Nucleus accumbens (tissue), 56 donors: ENCODE measurements around the gene ATG3.
A peak's percentile ranks its signal among the peaks of the same experiment; 100 is the strongest.
"Not testable (repeated sequence)": the region's sequence is repeated elsewhere in the genome, so short reads cannot be mapped to it uniquely, and the experiment has no call there.

Experiments
- DNase-seq, 56 donors: peaks; one replicate each; lab custom pipeline; 2025; lab: John Stamatoyannopoulos, UW

The ATG3 gene

GRCh38 chr3:112564247-112564939 is 2.6 kb upstream of the ATG3 start:
- DNase-seq, result not testable (repeated sequence)

- DNase-seq, result peak in 17 of 56 donors; percentile 38 to 91 (median 73)
These were observed 353 bp downstream of the ATG3 start for GRCh38 chr3:112561484-112561733.

- DNase-seq, result peak in 34 of 56 donors; percentile 13 to 80 (median 66)
These were observed 860 bp downstream of the ATG3 start for GRCh38 chr3:112560721-112561483.

GRCh38 chr3:112560307-112560706 is 1.5 kb downstream of the ATG3 start:
- no peak for DNase-seq

- DNase-seq, result no peak
These were observed 3.8 kb downstream of the ATG3 start for GRCh38 chr3:112557976-112558375.

- no peak for DNase-seq
These were observed 6.1 kb downstream of the ATG3 start for GRCh38 chr3:112555535-112556170.

GRCh38 chr3:112550859-112551258 is 10.9 kb downstream of the ATG3 start:
- no peak for DNase-seq

- no peak for DNase-seq
These were observed 15.5 kb downstream of the ATG3 start for GRCh38 chr3:112546216-112546759.

- DNase-seq, result no peak
These were observed 21.7 kb downstream of the ATG3 start for GRCh38 chr3:112539825-112540650.

GRCh38 chr3:112531358-112531781 is 30.4 kb downstream of the ATG3 start:
- DNase-seq, result no peak

GRCh38 chr3:112530573-112530972 is 31.2 kb downstream of the ATG3 start:
- no peak for DNase-seq

- not testable (repeated sequence) for DNase-seq
These were observed 37.6 kb downstream of the ATG3 start for GRCh38 chr3:112524127-112524526.

- peak in 20 of 56 donors; percentile 0 to 54 (median 10) for DNase-seq
These were observed 42.2 kb downstream of the ATG3 start for GRCh38 chr3:112519424-112520001.

- DNase-seq, result not testable (repeated sequence)
These were observed 42.8 kb downstream of the ATG3 start for GRCh38 chr3:112518970-112519369.

- DNase-seq, result no peak
These were observed 47.1 kb downstream of the ATG3 start for GRCh38 chr3:112514527-112515128.

GRCh38 chr3:112512320-112512719 is 49.4 kb downstream of the ATG3 start:
- no peak for DNase-seq

GRCh38 chr3:112508860-112509259 is 52.9 kb downstream of the ATG3 start:
- no peak for DNase-seq

- DNase-seq, result no peak
These were observed 53.5 kb downstream of the ATG3 start for GRCh38 chr3:112508261-112508660.

GRCh38 chr3:112505907-112506306 is 55.9 kb downstream of the ATG3 start:
- no peak for DNase-seq

- no peak for DNase-seq
These were observed 57.6 kb downstream of the ATG3 start for GRCh38 chr3:112504123-112504522.
